GM18517 (cell line): ENCODE results near the gene CHAMP1.
"Not testable (repeated sequence)": the region's sequence is repeated elsewhere in the genome, so short reads cannot be mapped to it uniquely, and the experiment has no call there.

Experiments
- ATAC-seq: cut with Tn5 transposase; IDR thresholded peaks from one replicate; pipeline ENCODE4 v1.9.1; 2021; ENCODE audit warnings: mild to moderate bottlenecking, moderate library complexity; ENCODE audit not compliant: unreplicated experiment

Gene CHAMP1

DNA sequence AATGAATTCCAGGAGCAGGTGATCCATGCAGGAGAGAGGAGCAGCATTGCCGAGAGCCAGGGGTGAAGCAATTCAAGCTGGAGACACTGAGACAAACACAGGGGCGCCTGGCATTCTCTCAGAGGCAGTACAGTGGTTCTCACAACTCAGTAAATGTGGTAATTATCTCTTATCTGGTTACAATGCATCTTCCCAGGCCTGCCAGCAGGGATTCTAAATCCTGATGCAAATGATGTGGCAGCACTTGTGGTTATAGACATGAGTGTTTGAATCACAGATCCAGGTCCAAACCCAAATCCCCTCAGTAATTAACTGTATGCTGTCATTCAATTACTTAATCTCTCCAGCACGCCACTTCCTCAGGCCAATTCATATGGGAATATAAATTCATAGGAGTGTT, 19.6 kb downstream of the CHAMP1 start:
- ATAC-seq, result not testable (repeated sequence)

DNA sequence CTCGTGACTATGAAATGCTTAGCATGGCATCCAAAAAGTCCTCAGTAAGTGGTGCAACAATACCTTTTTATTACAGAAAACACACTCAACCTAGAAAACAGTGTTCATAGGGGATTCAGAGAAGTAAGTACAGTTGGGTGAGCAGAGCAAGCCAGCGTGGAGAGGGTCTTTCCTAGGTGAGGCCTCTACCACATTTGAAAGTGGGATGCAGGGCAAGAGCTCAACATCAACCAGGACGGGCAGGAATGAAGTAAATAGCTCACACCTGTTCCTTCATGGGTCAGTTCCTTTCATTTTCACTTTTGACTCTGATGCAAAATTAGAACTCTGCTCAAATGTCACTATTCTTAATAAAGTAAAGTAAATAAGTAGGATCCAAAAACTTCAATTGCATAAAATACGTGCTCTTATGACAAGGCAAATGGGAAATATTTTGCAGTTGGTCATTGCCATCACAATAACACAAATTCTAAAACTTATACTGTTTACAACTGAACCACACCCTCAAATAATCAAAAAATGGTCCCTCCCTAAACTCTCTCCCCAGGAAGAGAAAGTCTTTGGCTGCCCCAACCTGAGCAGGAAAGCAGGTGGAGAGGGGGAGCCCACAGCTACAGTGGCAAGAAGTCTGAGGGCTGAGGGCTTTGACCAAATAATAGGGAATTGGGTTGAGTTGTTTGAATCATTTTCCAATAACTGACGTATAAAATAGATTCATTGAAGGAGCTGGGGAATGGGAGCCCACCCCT, 20.2 kb downstream of the CHAMP1 start:
- ATAC-seq, result no peak

DNA sequence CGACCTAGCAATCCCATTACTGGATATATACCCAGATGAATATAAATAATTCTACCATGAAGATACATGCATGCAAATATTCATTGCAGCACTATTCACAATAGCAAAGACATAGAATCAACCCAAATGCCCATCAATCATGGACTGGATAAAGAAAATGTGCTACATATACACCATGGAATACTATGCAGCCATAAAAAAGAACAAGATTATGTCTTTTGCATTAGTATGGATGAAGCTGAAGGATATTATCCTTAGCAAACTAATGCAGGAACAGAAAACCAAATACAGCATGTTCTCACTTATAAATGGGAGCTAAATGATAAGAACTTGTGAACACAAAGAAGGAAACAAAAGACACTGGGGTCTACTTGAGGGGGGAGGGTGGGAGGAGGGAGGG, 22.2 kb downstream of the CHAMP1 start:
- not testable (repeated sequence) for ATAC-seq

DNA sequence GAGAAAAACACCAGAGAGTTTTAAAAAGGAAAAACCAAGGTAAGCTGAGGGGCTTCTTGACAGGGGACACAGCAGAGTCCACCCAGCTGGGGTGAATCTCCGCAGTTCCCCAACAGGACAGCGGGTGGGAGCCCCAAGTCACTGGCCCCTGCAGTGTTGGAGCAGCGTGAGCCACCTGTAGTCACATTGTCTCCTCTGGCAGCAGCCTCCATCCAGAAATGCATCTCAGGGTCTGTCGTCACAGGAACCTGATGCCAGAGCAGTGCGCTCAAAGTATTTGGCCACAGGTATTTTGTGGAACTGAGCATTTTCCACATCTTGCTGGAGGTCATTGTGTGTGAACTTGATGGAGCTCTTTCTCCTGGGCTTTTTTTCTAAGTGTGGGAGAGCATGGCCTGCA, 24.7 kb downstream of the CHAMP1 start:
- no peak for ATAC-seq

DNA sequence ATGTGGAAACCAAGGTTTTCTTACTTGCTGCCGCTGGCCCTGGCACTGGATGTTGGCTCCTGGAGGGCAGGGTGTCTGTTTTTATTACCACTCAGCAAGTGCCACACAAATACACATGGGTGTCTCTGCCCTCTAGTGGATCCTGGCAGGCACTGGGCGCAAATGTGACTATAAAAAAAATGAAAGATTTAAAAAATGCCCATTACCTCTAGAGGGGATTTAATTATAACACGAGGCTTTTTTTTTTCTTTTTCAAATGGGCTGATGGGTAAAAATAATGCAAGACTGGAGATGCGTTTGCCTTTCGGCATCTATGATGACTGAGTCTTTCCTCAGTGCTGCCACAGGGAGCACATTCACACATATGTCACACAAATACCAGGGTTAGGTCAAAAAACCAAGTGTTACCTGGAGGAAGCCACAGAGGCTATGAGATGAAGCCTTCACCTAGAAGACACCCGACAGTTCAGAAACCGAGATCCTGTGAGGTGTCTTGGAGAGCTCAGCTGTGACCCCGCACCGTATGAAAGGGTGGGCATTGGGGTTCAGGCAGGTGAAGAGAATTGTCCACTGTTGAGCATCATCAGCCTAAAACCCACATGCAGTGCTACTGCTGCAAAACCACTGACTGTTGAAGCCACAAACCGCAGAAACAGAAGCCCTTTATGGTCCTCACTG, 25.7 kb downstream of the CHAMP1 start:
- no peak for ATAC-seq

DNA sequence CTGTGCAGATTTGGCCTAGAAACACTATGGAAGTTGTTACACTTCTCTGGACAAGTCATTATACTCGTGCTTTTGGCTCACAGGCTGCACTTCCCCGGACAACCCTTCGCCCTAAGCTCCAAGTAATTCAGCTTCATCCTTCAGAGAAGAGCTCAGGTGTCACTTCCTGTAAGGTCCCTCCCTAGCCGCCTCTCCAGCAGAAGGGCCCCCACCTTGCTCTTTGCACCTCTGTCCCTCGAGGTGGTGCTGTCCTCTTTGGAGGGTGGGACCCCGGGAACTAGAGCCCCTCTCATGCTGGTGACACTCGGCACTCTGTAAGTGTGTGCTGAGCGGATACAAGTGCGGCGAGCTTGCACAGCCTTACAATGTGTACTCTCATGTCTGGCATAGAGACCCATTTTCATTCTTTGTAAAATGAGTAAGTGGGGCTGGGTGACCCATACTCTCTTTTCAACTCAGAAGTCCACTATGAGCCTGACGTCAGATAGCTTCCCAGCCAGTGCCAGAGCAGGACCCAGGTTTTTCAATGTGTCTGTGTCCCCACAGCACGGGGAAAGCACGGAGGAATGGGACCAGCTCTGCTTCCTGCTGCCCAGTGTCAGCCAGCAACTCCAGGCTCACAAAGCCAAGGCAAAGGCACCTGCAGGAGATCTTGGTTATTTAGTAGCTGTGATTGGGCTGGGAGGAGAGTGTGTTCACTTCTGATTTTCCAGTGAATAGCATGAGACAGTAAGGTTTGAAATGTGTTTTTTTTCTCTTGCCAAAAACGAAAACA, 26.9 kb downstream of the CHAMP1 start:
- ATAC-seq, result no peak

DNA sequence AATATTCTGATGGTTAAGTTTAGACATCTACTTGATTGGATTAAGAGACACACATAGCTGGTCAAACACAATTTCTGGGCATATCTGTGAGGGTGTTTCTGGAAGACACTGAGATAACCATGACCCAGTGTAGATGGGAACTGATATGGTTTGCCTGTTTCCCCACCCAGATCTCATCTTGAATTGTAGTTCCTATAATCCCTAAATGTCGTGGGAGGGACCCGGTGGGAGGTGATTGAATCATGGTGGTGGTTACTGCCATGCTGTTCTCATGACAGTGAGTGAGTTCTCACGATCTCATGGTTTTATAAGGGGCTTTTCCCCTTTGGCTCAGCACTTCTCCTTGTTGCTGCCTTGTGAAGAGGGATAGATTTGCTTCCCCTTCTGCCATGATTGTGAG, 33.0 kb downstream of the CHAMP1 start:
- ATAC-seq, result not testable (repeated sequence)

DNA sequence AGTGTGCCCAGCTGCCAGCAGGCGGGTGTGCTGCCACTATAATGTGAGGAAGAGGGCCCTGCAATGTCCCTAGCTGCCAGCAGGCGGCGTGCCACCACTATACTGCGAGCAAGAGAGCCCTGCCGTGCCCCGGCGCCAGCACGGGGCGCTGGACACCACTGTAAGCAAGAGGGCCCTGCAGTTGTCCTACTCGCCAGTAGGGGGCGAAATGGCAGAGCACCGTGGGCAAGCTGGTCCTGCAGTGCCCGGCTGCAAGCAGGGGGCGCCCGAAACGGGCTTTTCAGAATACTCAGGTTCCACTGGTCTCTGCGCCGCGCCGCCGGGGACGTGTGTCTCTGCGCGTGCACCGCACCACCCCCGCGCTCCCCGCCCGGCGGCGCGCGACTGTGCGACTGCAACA, 38.5 kb downstream of the CHAMP1 start:
- not testable (repeated sequence) for ATAC-seq

DNA sequence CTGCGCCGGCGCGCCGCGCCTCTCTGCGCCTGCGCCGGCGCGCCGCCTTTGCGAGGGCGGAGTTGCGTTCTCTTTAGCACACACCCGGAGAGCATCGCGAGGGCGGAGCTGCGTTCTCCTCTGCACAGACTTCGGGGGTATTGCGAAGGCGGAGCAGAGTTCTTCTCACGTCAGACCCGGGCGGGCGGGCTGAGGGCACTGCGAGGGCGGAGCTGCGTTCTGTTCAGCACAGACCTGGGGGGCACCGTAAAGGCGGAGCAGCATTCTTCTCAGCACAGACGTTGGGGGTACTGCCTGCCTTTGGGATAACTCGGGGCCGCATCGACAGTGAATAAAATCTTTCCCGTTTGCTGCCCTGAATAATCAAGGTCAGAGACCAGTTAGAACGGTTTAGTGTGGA, 39.1 kb downstream of the CHAMP1 start:
- not testable (repeated sequence) for ATAC-seq
